Heart left ventricle (tissue), 16 donors: ENCODE measurements around the gene HERC6. TPM values are rescaled to one million over a fixed set of nuclear protein-coding genes. Genes with fewer than 3 reads are reported as not detected.

ENCODE experiments used
- ATAC-seq, 4 donors: fragments of 200-7000 bp; cut with Tn5 transposase; one replicate each; pipeline ENCODE4 v1.9.1; 2020 to 2022; ENCODE audit warnings: moderate library complexity in 4 of 4, mild to moderate bottlenecking in 3 of 4, moderate number of reproducible peaks in 1 of 4
- DNase-seq, 5 donors: peaks; one replicate each; pipeline ENCODE4 v3.0.0-alpha.2; 2020
- H3K27ac ChIP-seq, 12 donors: fragments of 200-600 bp; sonication (generic) in 4 of 12; one replicate each; pipeline versions ENCODE4 v1.5.0 to v1.8.0; 2016 to 2022; ENCODE audit warnings: mild to moderate bottlenecking in 2 of 12
- H3K27me3 ChIP-seq, 9 donors: fragments of 200-600 bp; sonication (generic) in 2 of 9; one replicate each; pipeline versions ENCODE4 v1.5.1 to v1.8.0; 2016 to 2022; ENCODE audit warnings: mild to moderate bottlenecking in 3 of 9
- H3K36me3 ChIP-seq, 9 donors: fragments of 200-600 bp; sonication (generic) in 2 of 9; one replicate each; pipeline versions ENCODE4 v1.5.0 to v1.8.0; 2018 to 2022; ENCODE audit warnings: mild to moderate bottlenecking in 2 of 9
- H3K4me1 ChIP-seq, 12 donors: fragments of 200-600 bp; sonication (generic) in 4 of 12; one replicate each; pipeline versions ENCODE4 v1.5.0 to v1.8.0; 2016 to 2022; ENCODE audit warnings: mild to moderate bottlenecking in 3 of 12
- H3K4me3 ChIP-seq, 12 donors: fragments of 200-600 bp; sonication (generic) in 4 of 12; one replicate each; pipeline versions ENCODE4 v1.5.0 to v1.8.0; 2017 to 2022; ENCODE audit warnings: mild to moderate bottlenecking in 9 of 12, moderate library complexity in 4 of 12
- H3K9me3 ChIP-seq, 12 donors: fragments of 200-600 bp; sonication (generic) in 4 of 12; one replicate each; pipeline versions ENCODE4 v1.5.0 to v1.8.0; 2016 to 2022; ENCODE audit warnings: mild to moderate bottlenecking in 1 of 12
- CTCF ChIP-seq, 12 donors: fragments of 200-600 bp; sonication (generic) in 4 of 12; IDR thresholded peaks; one replicate each; pipeline versions ENCODE4 v1.5.0 to v1.8.0; 2018 to 2022; ENCODE audit warnings: antibody characterized with exemption in 12 of 12, mild to moderate bottlenecking in 5 of 12
- POLR2A ChIP-seq, 2 donors: fragments of 450-650 bp; IDR thresholded peaks; one replicate each; pipeline ENCODE4 v1.6.1; 2017; ENCODE audit warnings: antibody characterized with exemption in 2 of 2, mild to moderate bottlenecking in 2 of 2, moderate library complexity in 2 of 2
- WGBS, 4 donors: extraction: QIAGEN DNeasy Blood & Tissue Kit in 2 of 4; methylation state at CpG; one replicate each; pipeline versions ENCODE4 v1.1.5 to v1.1.7; 2013 to 2018; 5-methylcytosine and 5-hydroxymethylcytosine counted together
- intact Hi-C, 10 donors: fragments of 100-400 bp; cut with DNase I; formaldehyde crosslinking; loops; one replicate each; pipeline versions ENCODE4 v1.11.1 to v1.14.2; 2022
- polyA plus RNA-seq, 2 donors: library from polyadenylated mRNA; stranded (reverse); fragments of 200-250 nt; gene quantifications; one replicate each; pipeline ENCODE4 v1.2.3, GENCODE V29; 2013
- total RNA-seq, 9 donors: library from RNA; depleted of rRNA in 2 of 9; stranded (reverse); fragments of >200 nt in 2 of 9; fragmentation: NEBNext Ultra II Directional in 3 of 9; extraction: Animal tissue kit (Norgen Biotek cat#: 25700) in 3 of 9; gene quantifications; one replicate each; pipeline versions ENCODE4 v1.1.0 to v1.2.4, GENCODE V29; 2016 to 2023
- donor health status: ischemic (EF 13 %, LVEDD 7.1; RV severe dilation, severe dysfunction).
- donor health status: healthy with polysubstance abuse.
- donor health status: DM: no; HTN: yes; CAD: no.
- donor health status: DM: no; HTN: no; CAD: no.
- donor health status: ischemic (EF 25% LVEDD 6.9; RV normal size, moderate dysfunction).
- donor health status: ischemic (EF 25% LVEDD 5.7; RV mildly dilated, moderate dysfunction).
- donor health status: healthy.
- donor health status: DM: yes; HTN: yes; CAD: no.
- donor health status: ischemic (EF 35%, LVEDD 5.7; RV mildly dilated, moderate dysfunction).
- donor health status: nonischemic (EF 11% LVEDD 7.7; RV severe dilation, severe dysfunction).
- donor health status: DM: yes; HTN: yes; CAD: no.
- donor health status: PGD.
- donor health status: ischemic (EF 29% LVEDD 5.4; RV normal size, mild dysfunction).
- donor health status: nonischemic (EF 23%, LVEDD 6.1; RV moderate dilation, normal function).

Gene HERC6
- total and polyA plus RNA-seq, 11 donors = 2.3 to 22.0 (median 11.7) TPM

DNA sequence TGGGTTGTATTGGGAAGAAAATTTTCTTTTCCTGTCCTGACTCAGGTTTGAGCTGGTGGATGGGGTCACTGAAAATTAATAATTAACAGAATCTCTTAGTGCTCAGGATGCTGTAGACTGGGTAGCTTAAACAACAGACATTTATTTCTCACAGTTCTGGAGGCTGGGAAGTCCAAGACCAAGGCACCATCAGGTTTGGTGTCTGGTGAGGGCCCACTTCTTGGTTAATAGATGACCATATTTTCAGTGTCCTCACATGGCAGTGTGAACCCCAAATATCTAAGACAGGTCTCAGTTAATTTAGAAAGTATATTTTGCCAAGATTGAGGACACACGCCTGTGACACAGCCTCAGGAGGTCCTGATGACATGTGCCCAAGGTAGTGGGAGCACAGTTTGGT is 31.1 kb downstream of the HERC6 start:
- TF ChIP-seq CTCF (IDR thresholded peaks at IDR 0.05) (no peak), POLR2A (IDR thresholded peaks at IDR 0.05) (no peak)
- Histone ChIP-seq H3K27me3 (no peaks in the 10 kb centered on the region), H3K27ac (no peak overlapping the region), H3K4me3 (no peak overlapping the region), H3K4me1 (peaks cover 0 to under 1% (median 0%) of the 10 kb centered on the region in 12 donors), H3K36me3 (peaks cover 0 to 100% (median 44%) of the 10 kb centered on the region in 9 donors), H3K9me3 (no peaks in the 10 kb centered on the region)
- 92 to 100% (median 93%) methylated on average over 1 of the region's 1 CpG for WGBS, 4 donors
- intact Hi-C loops = no loop called here
- ATAC-seq (no peak), DNase-seq (no peak)

- H3K4me3 ChIP-seq = no peak overlapping the region
- no peaks in the 10 kb centered on the region for H3K9me3 ChIP-seq
- no peak for DNase-seq
- intact Hi-C loops = no loop called here
- 87 to 96% (median 93%) methylated on average over 3 of the region's 3 CpGs for WGBS, 4 donors
- ATAC-seq = no peak
- no peaks in the 10 kb centered on the region for H3K27me3 ChIP-seq
- H3K36me3 ChIP-seq = peaks cover 0 to 96% (median 28%) of the 10 kb centered on the region in 9 donors
- TF ChIP-seq POLR2A (IDR thresholded peaks at IDR 0.05) = no peak
- no peak for TF ChIP-seq CTCF (IDR thresholded peaks at IDR 0.05)
- peaks cover 0 to 3% (median 0%) of the 10 kb centered on the region in 12 donors for H3K4me1 ChIP-seq
- H3K27ac ChIP-seq = no peak overlapping the region
These were observed 32.9 kb downstream of the HERC6 start for GRCh38 chr4:88411491-88412096.

DNA sequence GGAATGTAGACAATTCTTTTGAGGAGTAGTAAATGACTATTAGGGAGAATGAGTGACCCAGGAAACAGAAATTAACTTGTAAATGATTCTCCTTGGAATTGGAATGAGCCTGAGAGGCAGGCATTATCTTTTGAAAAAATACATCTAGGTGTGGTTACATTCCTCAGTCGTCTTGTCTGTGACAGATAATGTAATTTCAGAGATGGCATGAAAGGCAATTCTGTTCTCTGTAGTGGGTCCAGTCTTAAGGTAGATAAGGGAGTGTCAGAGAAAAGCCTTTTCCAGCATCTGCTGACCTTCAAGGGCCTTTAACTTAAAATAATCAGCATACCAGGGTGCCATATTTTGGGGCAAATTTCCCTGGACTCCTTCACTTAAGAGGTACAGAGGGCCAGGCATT is 35.1 kb downstream of the HERC6 start:
- intact Hi-C loops = no loop called here
- H3K9me3 ChIP-seq = no peaks in the 10 kb centered on the region
- H3K4me1 ChIP-seq = peaks cover 0 to 3% (median 0%) of the 10 kb centered on the region in 12 donors
- no peak overlapping the region for H3K4me3 ChIP-seq
- H3K27me3 ChIP-seq = no peaks in the 10 kb centered on the region
- H3K36me3 ChIP-seq = peaks cover 0 to 95% (median 36%) of the 10 kb centered on the region in 9 donors
- no peak overlapping the region for H3K27ac ChIP-seq
- ATAC-seq = no peak
- DNase-seq = no peak
- WGBS, 4 donors = 55 to 74% (median 62%) methylated on average over 1 of the region's 1 CpG
- TF ChIP-seq POLR2A (IDR thresholded peaks at IDR 0.05) (no peak), CTCF (IDR thresholded peaks at IDR 0.05) (no peak)

DNA sequence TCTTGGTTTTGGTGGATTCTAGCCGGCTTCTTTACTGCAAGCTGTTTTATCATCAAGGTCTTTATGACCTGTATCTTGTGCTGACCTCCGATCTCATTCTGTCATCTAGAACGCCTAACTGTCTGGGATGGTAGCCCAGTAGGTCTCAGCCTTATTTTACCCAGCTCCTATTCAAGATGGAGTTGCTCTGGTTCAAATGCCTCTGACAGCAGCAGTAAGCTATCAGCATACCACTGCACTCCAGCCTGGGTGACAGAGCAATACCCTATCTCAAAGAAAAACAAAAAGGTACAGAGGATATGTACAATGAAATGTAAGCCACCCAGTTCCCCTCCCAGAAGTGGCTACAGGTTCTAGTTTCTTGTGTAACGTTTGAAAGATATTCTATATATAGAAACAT is 36.1 kb downstream of the HERC6 start:
- H3K4me1 ChIP-seq = peaks cover 0 to 3% (median 0%) of the 10 kb centered on the region in 12 donors
- H3K27me3 ChIP-seq = no peaks in the 10 kb centered on the region
- TF ChIP-seq POLR2A (IDR thresholded peaks at IDR 0.05) (no peak), CTCF (IDR thresholded peaks at IDR 0.05) (no peak)
- H3K4me3 ChIP-seq = no peak overlapping the region
- DNase-seq = no peak
- H3K9me3 ChIP-seq = no peaks in the 10 kb centered on the region
- peaks cover 0 to 95% (median 35%) of the 10 kb centered on the region in 9 donors for H3K36me3 ChIP-seq
- intact Hi-C loops = no loop called here
- no peak overlapping the region for H3K27ac ChIP-seq
- 74 to 82% (median 79%) methylated on average over 4 of the region's 4 CpGs for WGBS, 4 donors
- ATAC-seq = no peak
